ENCODE results near the gene BRK1. TPM values are rescaled to one million over a fixed set of nuclear protein-coding genes. Genes with fewer than 3 reads are reported as not detected.
"Not testable (repeated sequence)": the region's sequence is repeated elsewhere in the genome, so short reads cannot be mapped to it uniquely, and the experiment has no call there.

BRK1 gene
- 100 to 1,000 TPM; 118 to 126 TPM for total RNA-seq

DNA sequence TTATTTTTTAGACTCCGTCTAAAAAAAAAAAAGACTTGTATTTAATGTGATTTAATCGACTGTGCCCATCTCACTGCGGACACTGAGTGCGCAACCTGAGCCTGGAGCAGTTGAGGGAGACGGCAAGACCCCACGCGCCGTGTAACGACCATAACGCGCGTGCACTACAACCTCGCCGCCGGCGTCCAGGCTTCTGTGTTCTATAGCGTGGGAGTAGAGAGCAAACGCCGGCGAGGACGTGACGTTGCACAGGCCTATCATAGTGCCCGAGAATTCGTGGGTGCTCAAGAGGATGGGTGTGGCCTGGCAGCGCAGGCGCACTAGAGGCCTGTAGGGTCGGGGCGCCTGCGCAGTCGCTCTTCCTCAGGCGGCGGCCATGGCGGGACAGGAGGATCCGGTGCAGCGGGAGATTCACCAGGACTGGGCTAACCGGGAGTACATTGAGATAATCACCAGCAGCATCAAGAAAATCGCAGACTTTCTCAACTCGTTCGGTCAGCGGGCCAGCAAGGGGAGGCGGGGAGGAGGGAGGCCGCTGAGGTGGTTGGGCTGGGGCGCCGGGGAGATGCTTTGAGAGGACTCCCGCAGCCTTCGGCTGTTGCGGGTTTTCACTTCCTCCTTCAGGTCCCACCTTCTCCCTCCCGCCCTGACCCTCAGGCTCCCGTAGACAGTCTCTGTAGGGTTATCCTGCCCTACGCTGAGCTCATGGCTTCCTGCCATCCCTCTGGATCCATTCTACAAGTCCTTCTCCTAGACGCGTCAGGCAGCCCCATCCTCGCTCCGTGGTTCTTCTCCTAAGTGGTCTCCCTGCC, at the start of gene BRK1:
Gene BRK1 (plus strand): TSS at position 350 of the 812 bp plus-strand sequence. CDS start 27 bp downstream, at position 377.
- H3K4me1 ChIP-seq (replicated peaks) = no peaks in the 10 kb centered on the region
- H3K36me3 ChIP-seq = no peaks in the 10 kb centered on the region
- H3K4me3 ChIP-seq = peak within 1 kb of the TSS; percentile 75 to 84
- DNase-seq (ENCODE audit: low spot score) = peak; percentile 94
- TF ChIP-seq, protein P1, sequence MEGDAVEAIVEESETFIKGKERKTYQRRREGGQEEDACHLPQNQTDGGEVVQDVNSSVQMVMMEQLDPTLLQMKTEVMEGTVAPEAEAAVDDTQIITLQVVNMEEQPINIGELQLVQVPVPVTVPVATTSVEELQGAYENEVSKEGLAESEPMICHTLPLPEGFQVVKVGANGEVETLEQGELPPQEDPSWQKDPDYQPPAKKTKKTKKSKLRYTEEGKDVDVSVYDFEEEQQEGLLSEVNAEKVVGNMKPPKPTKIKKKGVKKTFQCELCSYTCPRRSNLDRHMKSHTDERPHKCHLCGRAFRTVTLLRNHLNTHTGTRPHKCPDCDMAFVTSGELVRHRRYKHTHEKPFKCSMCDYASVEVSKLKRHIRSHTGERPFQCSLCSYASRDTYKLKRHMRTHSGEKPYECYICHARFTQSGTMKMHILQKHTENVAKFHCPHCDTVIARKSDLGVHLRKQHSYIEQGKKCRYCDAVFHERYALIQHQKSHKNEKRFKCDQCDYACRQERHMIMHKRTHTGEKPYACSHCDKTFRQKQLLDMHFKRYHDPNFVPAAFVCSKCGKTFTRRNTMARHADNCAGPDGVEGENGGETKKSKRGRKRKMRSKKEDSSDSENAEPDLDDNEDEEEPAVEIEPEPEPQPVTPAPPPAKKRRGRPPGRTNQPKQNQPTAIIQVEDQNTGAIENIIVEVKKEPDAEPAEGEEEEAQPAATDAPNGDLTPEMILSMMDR (IDR thresholded peaks at IDR 0.05) = peak in 2 of 4 experiments; percentile 21 to 27
- peak; percentile 83 for TF ChIP-seq POLR2A (IDR thresholded peaks at IDR 0.05)
- TF ChIP-seq POLR2AphosphoS5 (IDR thresholded peaks at IDR 0.05) = peak; percentile 98
- H3K27ac ChIP-seq = peak within 1 kb of the TSS; percentile 68 to 74
- intact Hi-C loops (cut with DNase I) = loop anchor here (10.0 kb wide), 2 partner anchors 109 to 171 kb away; no protein-coding TSS in a partner anchor
- no peaks in the 10 kb centered on the region for H3K27me3 ChIP-seq (replicated peaks; ENCODE audit: insufficient read depth)
- WGBS = under 1% methylated on average over 45 of the region's 54 CpGs
- no peaks in the 10 kb centered on the region for H3K9me3 ChIP-seq

DNA sequence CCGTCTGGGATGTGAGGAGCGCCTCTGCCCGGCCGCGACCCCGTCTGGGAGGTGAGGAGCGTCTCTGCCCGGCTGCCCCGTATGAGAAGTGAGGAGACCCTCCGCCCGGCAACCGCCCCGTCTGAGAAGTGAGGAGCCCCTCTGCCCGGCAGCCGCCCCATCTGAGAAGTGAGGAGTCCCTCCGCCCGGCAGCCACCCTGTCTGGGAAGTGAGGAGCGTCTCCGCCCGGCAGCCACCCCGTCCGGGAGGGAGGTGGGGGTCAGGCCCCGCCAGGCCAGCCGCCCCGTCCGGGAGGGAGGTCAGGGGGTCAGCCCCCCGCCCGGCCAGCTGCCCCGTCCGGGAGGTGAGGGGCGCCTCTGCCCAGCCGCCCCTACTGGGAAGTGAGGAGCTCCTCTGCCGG, 45.4 kb upstream of the BRK1 start:
- H3K9me3 ChIP-seq; DNase-seq (ENCODE audit: low spot score); intact Hi-C loops (cut with DNase I); H3K27me3 ChIP-seq (replicated peaks; ENCODE audit: insufficient read depth); H3K4me1 ChIP-seq (replicated peaks); H3K4me3 ChIP-seq; H3K36me3 ChIP-seq; H3K27ac ChIP-seq: not testable (repeated sequence)
- 99% methylated on average over 25 of the region's 33 CpGs for WGBS

DNA sequence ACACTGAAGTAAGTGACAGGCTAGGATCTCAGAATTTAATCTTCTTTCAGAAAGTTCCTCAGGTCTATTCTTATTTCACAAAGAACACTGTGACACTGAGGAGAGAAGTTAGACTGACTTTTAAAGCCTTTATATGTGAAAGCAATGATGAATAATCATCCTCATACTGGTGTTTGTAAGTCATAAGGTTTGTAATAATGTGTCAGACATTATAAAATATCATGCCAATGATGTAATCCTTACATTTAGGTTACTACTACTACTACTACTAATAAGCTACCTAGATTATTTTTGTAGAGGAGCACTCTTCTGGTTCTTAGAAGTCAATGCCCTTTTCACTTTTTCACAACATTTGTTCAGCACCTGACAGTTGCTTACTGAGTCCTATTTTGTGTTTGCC, 40.8 kb upstream of the BRK1 start:
- Histone ChIP-seq H3K36me3 (no peaks in the 10 kb centered on the region), H3K9me3 (no peaks in the 10 kb centered on the region), H3K4me3 (no peak overlapping the region), H3K27ac (no peak overlapping the region), H3K4me1 (replicated peaks) (no peaks in the 10 kb centered on the region), H3K27me3 (replicated peaks; ENCODE audit: insufficient read depth) (no peaks in the 10 kb centered on the region)
- intact Hi-C loops (cut with DNase I) = no loop called here
- no peak for DNase-seq (ENCODE audit: low spot score)
- TF ChIP-seq, protein P1 (IDR thresholded peaks at IDR 0.05) = no peak
- TF ChIP-seq POLR2A (IDR thresholded peaks at IDR 0.05) (no peak), POLR2AphosphoS5 (IDR thresholded peaks at IDR 0.05) (no peak)

DNA sequence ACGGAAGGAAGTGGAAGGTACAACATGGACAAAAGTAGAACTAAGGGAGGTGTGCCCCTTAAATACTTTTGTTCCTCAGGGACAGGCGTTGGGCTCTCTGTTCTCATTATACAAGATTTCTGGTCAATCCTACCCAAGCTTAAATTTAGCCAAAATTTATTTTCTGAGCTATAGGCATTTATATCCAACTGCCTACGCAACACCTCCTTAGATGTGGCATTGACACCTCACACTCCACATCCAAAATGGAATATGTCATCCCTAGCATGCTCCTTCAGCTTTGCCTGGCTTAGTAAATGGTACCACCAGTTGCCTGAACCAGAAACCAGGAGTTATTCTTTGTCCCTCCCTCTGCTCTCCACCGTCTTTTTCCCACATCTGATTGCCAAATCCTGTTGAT, 33.6 kb upstream of the BRK1 start:
- no peak for DNase-seq (ENCODE audit: low spot score)
- no peaks in the 10 kb centered on the region for H3K36me3 ChIP-seq
- H3K27me3 ChIP-seq (replicated peaks; ENCODE audit: insufficient read depth) = no peaks in the 10 kb centered on the region
- intact Hi-C loops (cut with DNase I) = no loop called here
- TF ChIP-seq POLR2AphosphoS5 (IDR thresholded peaks at IDR 0.05) = no peak
- TF ChIP-seq, protein P1 (IDR thresholded peaks at IDR 0.05) = no peak
- TF ChIP-seq POLR2A (IDR thresholded peaks at IDR 0.05) = no peak
- no peak overlapping the region for H3K4me3 ChIP-seq
- no peak overlapping the region for H3K27ac ChIP-seq
- H3K9me3 ChIP-seq = no peaks in the 10 kb centered on the region
- no peaks in the 10 kb centered on the region for H3K4me1 ChIP-seq (replicated peaks)
- WGBS = 92% methylated on average over 4 of the region's 4 CpGs

DNA sequence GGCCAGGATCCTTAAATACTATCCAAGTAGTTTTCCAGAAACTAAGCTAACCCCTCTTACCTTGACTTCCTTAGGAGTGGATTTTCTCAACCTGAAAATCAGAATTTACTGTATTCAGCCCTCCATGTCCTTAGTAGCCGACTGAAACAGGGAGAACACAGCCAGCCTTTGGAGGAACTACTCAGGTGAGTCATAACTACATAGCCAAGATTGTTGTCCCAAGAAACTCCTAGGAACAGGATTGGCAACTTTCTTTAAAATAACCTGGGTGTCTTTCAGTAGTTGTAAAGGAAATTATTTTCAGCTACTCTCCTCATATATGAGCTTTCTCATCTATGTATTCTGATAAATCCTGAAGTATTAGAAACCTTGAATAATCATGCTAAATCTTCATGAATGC, 29.7 kb upstream of the BRK1 start:
- peak; percentile 11 for DNase-seq (ENCODE audit: low spot score)
- Histone ChIP-seq H3K27me3 (replicated peaks; ENCODE audit: insufficient read depth) (no peaks in the 10 kb centered on the region), H3K4me1 (replicated peaks) (no peaks in the 10 kb centered on the region), H3K36me3 (no peaks in the 10 kb centered on the region), H3K27ac (peak overlapping the region in 1 of 2 donors; percentile 10), H3K4me3 (no peak overlapping the region), H3K9me3 (no peaks in the 10 kb centered on the region)
- WGBS = 50% methylated on average over 1 of the region's 1 CpG
- intact Hi-C loops (cut with DNase I) = no loop called here
- TF ChIP-seq POLR2AphosphoS5 (IDR thresholded peaks at IDR 0.05) = peak; percentile 58
- TF ChIP-seq, protein P1 (IDR thresholded peaks at IDR 0.05) = no peak
